ENCODE data around the gene DRAP1. TPM values are rescaled to one million over a fixed set of nuclear protein-coding genes. Genes with fewer than 3 reads are reported as not detected.

DRAP1 gene
- total RNA-seq, 2 donors from 2014 or later: 83.8 to 103 TPM

- Histone ChIP-seq H3K9me3 (ENCODE audit: control insufficient read depth, low read length) (no peaks in the 10 kb centered on the region), H3K36me3 (ENCODE audit: control insufficient read depth, insufficient read depth, low read length) (peaks cover 25% of the 10 kb centered on the region), H3K4me3 (ENCODE audit: low read length) (peak within 1 kb of the TSS; percentile 92), H3K4me1 (ENCODE audit: control insufficient read depth, insufficient read depth, low read length) (peaks cover 4% of the 10 kb centered on the region), H3K27me3 (ENCODE audit: control insufficient read depth, insufficient read depth, low read length, poor library complexity, severe bottlenecking) (no peaks in the 10 kb centered on the region), H3K27ac (ENCODE audit: low read depth, low read length) (peak within 1 kb of the TSS; percentile 87), H3K9ac (ENCODE audit: extremely low read depth, low read length, poor library complexity, severe bottlenecking) (peak within 1 kb of the TSS; percentile 88)
- Mint-ChIP-seq H3K4me3 (peak within 1 kb of the TSS; percentile 92), H3K4me1 (peaks cover 12% of the 10 kb centered on the region), H3K27ac (peak within 1 kb of the TSS; percentile 95), H3K9me3 (no peaks in the 10 kb centered on the region), H3K27me3 (ENCODE audit: insufficient read depth) (no peaks in the 10 kb centered on the region), H3K36me3 (ENCODE audit: low read depth) (peaks cover 26% of the 10 kb centered on the region)
- DNase-seq: peak; percentile 99
- no peak for TF ChIP-seq CTCF (conservative IDR thresholded peaks at IDR 0.05)
- 0 to 2% methylated on average over 39 to 97 of the region's 97 CpGs for WGBS, 2 experiments (ENCODE audit: insufficient coverage in 1 of 2, insufficient read length in 1 of 2)
Measured at GRCh38 chr11:65961267-65962140, 42.3 kb downstream of the DRAP1 start, which contains the start of gene SART1. TSS of gene SART1 (plus strand) at chr11:65961734. CDS start at chr11:65961781, 47 bp downstream.

GRCh38 chr11:65962141-65962564 lies 42.9 kb downstream of the DRAP1 start:
- peaks cover 12% of the 10 kb centered on the region for H3K4me1 Mint-ChIP-seq
- H3K36me3 Mint-ChIP-seq (ENCODE audit: low read depth): peaks cover 32% of the 10 kb centered on the region
- peaks cover 4% of the 10 kb centered on the region for H3K4me1 ChIP-seq (ENCODE audit: control insufficient read depth, insufficient read depth, low read length)
- no peak for TF ChIP-seq CTCF (conservative IDR thresholded peaks at IDR 0.05)
- no peak for DNase-seq
- no peaks in the 10 kb centered on the region for H3K27me3 Mint-ChIP-seq (ENCODE audit: insufficient read depth)
- H3K4me3 Mint-ChIP-seq: peak overlapping the region; percentile 92
- H3K27me3 ChIP-seq (ENCODE audit: control insufficient read depth, insufficient read depth, low read length, poor library complexity, severe bottlenecking): no peaks in the 10 kb centered on the region
- no peaks in the 10 kb centered on the region for H3K9me3 ChIP-seq (ENCODE audit: control insufficient read depth, low read length)
- WGBS, 2 experiments (ENCODE audit: insufficient coverage in 1 of 2, insufficient read length in 1 of 2): 10 to 22% methylated on average over 8 to 13 of the region's 13 CpGs
- peaks cover 32% of the 10 kb centered on the region for H3K36me3 ChIP-seq (ENCODE audit: control insufficient read depth, insufficient read depth, low read length)
- H3K27ac Mint-ChIP-seq: peak overlapping the region; percentile 61
- peak overlapping the region; percentile 88 for H3K9ac ChIP-seq (ENCODE audit: extremely low read depth, low read length, poor library complexity, severe bottlenecking)
- H3K27ac ChIP-seq (ENCODE audit: low read depth, low read length): no peak overlapping the region
- peak overlapping the region; percentile 92 for H3K4me3 ChIP-seq (ENCODE audit: low read length)
- no peaks in the 10 kb centered on the region for H3K9me3 Mint-ChIP-seq

GRCh38 chr11:65964906-65965305 lies 45.7 kb downstream of the DRAP1 start:
- no peak overlapping the region for H3K27ac ChIP-seq (ENCODE audit: low read depth, low read length)
- peaks cover 49% of the 10 kb centered on the region for H3K36me3 ChIP-seq (ENCODE audit: control insufficient read depth, insufficient read depth, low read length)
- WGBS, 2 experiments (ENCODE audit: insufficient coverage in 1 of 2, insufficient read length in 1 of 2): 88 to 97% methylated on average over 6 to 10 of the region's 10 CpGs
- peaks cover 12% of the 10 kb centered on the region for H3K4me1 Mint-ChIP-seq
- no peaks in the 10 kb centered on the region for H3K27me3 Mint-ChIP-seq (ENCODE audit: insufficient read depth)
- no peaks in the 10 kb centered on the region for H3K9me3 Mint-ChIP-seq
- H3K9ac ChIP-seq (ENCODE audit: extremely low read depth, low read length, poor library complexity, severe bottlenecking): no peak overlapping the region
- peaks cover 4% of the 10 kb centered on the region for H3K4me1 ChIP-seq (ENCODE audit: control insufficient read depth, insufficient read depth, low read length)
- H3K27ac Mint-ChIP-seq: no peak overlapping the region
- H3K27me3 ChIP-seq (ENCODE audit: control insufficient read depth, insufficient read depth, low read length, poor library complexity, severe bottlenecking): no peaks in the 10 kb centered on the region
- no peaks in the 10 kb centered on the region for H3K9me3 ChIP-seq (ENCODE audit: control insufficient read depth, low read length)
- peaks cover 55% of the 10 kb centered on the region for H3K36me3 Mint-ChIP-seq (ENCODE audit: low read depth)
- H3K4me3 Mint-ChIP-seq: no peak overlapping the region
- no peak overlapping the region for H3K4me3 ChIP-seq (ENCODE audit: low read length)
- no peak for TF ChIP-seq CTCF (conservative IDR thresholded peaks at IDR 0.05)
- no peak for DNase-seq

All from endodermal cell (in vitro differentiated cells).